Measurements from ENCODE around the gene CFAP20DC.

Gene CFAP20DC

GRCh38 chr3:58693940-58694850 lies 355.6 kb downstream of the CFAP20DC start:
- no peak for DNase-seq (ENCODE audit: low read depth)

- DNase-seq (ENCODE audit: low read depth): no peak
Measured at GRCh38 chr3:58692484-58692883, 357.3 kb downstream of the CFAP20DC start.
